A549 treated with RU486 at 1 μM for 4 hours (cell line): Measurements from ENCODE around the gene HOXC11. TPM values are rescaled to one million over a fixed set of nuclear protein-coding genes. Genes with fewer than 3 reads are reported as not detected.

Experiments used
- total RNA-seq: library from RNA; stranded (reverse); fragments of 200-300 nt; extraction: Qiagen RNA extraction; gene quantifications from 5 replicates; pipeline ENCODE4 v1.2.3, GENCODE V29; 2022; ENCODE audit warnings: low read depth

Gene HOXC11
- 0.39 to 0.58 TPM (median 0.45 TPM) in 5 replicates for total RNA-seq

GRCh38 chr12:53972722-53973235, at the start of gene HOXC11:
Gene HOXC11, plus strand, starts transcription at chr12:53973126. Its CDS starts 116 bp downstream, at chr12:53973242.

GRCh38 chr12:53938326-53939140, 34.4 kb upstream of the HOXC11 start, which contains the start of gene HOXC13:
Gene HOXC13, plus strand, starts transcription at chr12:53938831. Its CDS starts 76 bp downstream, at chr12:53938907.

GRCh38 chr12:53954694-53955035, 18.3 kb upstream of the HOXC11 start, which contains the start of gene HOXC12:
Gene HOXC12, plus strand, starts transcription at chr12:53954903. Its CDS starts 27 bp downstream, at chr12:53954930.

GRCh38 chr12:53974084-53975063, 1.4 kb downstream of the HOXC11 start, which contains the start of gene HOTAIR:
Gene HOTAIR, minus strand, starts transcription at chr12:53974954.

GRCh38 chr12:53984901-53985691, 12.2 kb downstream of the HOXC11 start, which contains the start of gene HOXC10:
Gene HOXC10, plus strand, starts transcription at chr12:53985146. Its CDS starts 114 bp downstream, at chr12:53985260.

GRCh38 chr12:54000116-54001114, 27.5 kb downstream of the HOXC11 start, which contains the start of gene HOXC9:
Gene HOXC9, plus strand, starts transcription at chr12:54000161. Its CDS starts 28 bp downstream, at chr12:54000189.

Other genes starting within 250 kb of the HOXC11 start
- gene CALCOCO1, start 245.7 kb upstream of the HOXC11 start, total RNA-seq: 16.0 to 22.1 TPM (median 18.4 TPM) in 5 replicates
- gene CISTR, start 221.1 kb upstream of the HOXC11 start, total RNA-seq: not detected in 5 replicates
- 7.7 to 14.1 TPM (median 9.8 TPM) in 5 replicates for gene HOXC13, start 34.3 kb upstream of the HOXC11 start, total RNA-seq
- not detected in 5 replicates for gene HOXC12, start 18.2 kb upstream of the HOXC11 start, total RNA-seq
- 0.07 to 0.17 TPM (median 0.12 TPM) in 4 of 5 replicates, not detected in the other for gene HOTAIR, start 1.8 kb downstream of the HOXC11 start, total RNA-seq
- 2.2 to 5.4 TPM (median 2.6 TPM) in 5 replicates for gene HOXC10, start 12.0 kb downstream of the HOXC11 start, total RNA-seq
- gene HOXC9, start 27.0 kb downstream of the HOXC11 start, total RNA-seq: 11.4 to 14.1 TPM (median 13.1 TPM) in 5 replicates
- gene HOXC8, start 35.9 kb downstream of the HOXC11 start, total RNA-seq: 4.4 to 5.6 TPM (median 5.3 TPM) in 5 replicates
- 4.2 to 5.4 TPM (median 4.5 TPM) in 5 replicates for gene HOXC6, start 55.3 kb downstream of the HOXC11 start, total RNA-seq
- gene HOXC5, start 59.9 kb downstream of the HOXC11 start, total RNA-seq: 0.43 to 1.1 TPM (median 0.80 TPM) in 5 replicates
- 2.2 to 4.2 TPM (median 3.8 TPM) in 5 replicates for gene HOXC4, start 80.7 kb downstream of the HOXC11 start, total RNA-seq
- gene SMUG1, start 215.9 kb downstream of the HOXC11 start, total RNA-seq: 22.8 to 33.0 TPM (median 31.6 TPM) in 5 replicates